Endodermal cell (in vitro differentiated cells): ENCODE data around the gene NDUFB6. TPM values are rescaled to one million over a fixed set of nuclear protein-coding genes. Genes with fewer than 3 reads are reported as not detected.
A peak's percentile ranks its signal among the peaks of the same experiment; 100 is the strongest.

Experiments
- DNase-seq: peaks from one replicate; pipeline ENCODE4 v3.0.0-alpha.2; 2017
- H3K27ac ChIP-seq: 2 replicates; pipeline ENCODE4 v1.5.1; 2013; ENCODE audit warnings: mild to moderate bottlenecking, low read depth, low read length, moderate library complexity
- H3K27me3 ChIP-seq: 2 replicates; pipeline ENCODE4 v1.6.1; 2013; ENCODE audit warnings: mild to moderate bottlenecking, low read length, moderate library complexity; ENCODE audit not compliant: insufficient read depth, control insufficient read depth, poor library complexity, severe bottlenecking
- H3K36me3 ChIP-seq: 2 replicates; pipeline ENCODE4 v1.7.0; 2013; ENCODE audit warnings: mild to moderate bottlenecking, low read length, moderate library complexity; ENCODE audit not compliant: control insufficient read depth, insufficient read depth
- H3K4me1 ChIP-seq: one replicate; pipeline ENCODE4 v1.7.0; 2013; ENCODE audit warnings: low read length; ENCODE audit not compliant: control insufficient read depth, insufficient read depth
- H3K4me3 ChIP-seq: 2 replicates; pipeline ENCODE4 v1.5.1; 2013; ENCODE audit warnings: mild to moderate bottlenecking, low read length, moderate library complexity
- H3K9ac ChIP-seq: 2 replicates; pipeline ENCODE4 v1.6.1; 2013; ENCODE audit warnings: mild to moderate bottlenecking, low read length, moderate library complexity; ENCODE audit not compliant: poor library complexity, severe bottlenecking; ENCODE audit errors: extremely low read depth
- H3K9me3 ChIP-seq: 2 replicates; pipeline ENCODE4 v1.6.1; 2013; ENCODE audit warnings: mild to moderate bottlenecking, low read length, moderate library complexity; ENCODE audit not compliant: control insufficient read depth
- H3K27ac Mint-ChIP-seq: 2 replicates; pipeline ENCODE4 v1.8.0; 2020; ENCODE audit warnings: mixed read lengths
- H3K27me3 Mint-ChIP-seq: 2 replicates; pipeline ENCODE4 v1.8.0; 2021; ENCODE audit warnings: mild to moderate bottlenecking, mixed read lengths; ENCODE audit not compliant: insufficient read depth
- H3K36me3 Mint-ChIP-seq: 2 replicates; pipeline ENCODE4 v1.8.0; 2020; ENCODE audit warnings: low read depth, mixed read lengths
- H3K4me1 Mint-ChIP-seq: 2 replicates; pipeline ENCODE4 v1.8.0; 2020; ENCODE audit warnings: mixed read lengths
- H3K4me3 Mint-ChIP-seq: 2 replicates; pipeline ENCODE4 v1.8.0; 2020; ENCODE audit warnings: mild to moderate bottlenecking, moderate library complexity, mixed read lengths
- H3K9me3 Mint-ChIP-seq: 2 replicates; pipeline ENCODE4 v1.8.0; 2020; ENCODE audit warnings: mild to moderate bottlenecking, mixed read lengths
- whole genome bisulfite sequencing, 2 experiments: methylation state at CpG; one replicate each; pipeline versions ENCODE4 v1.1.5 to v1.1.7; 2013; ENCODE audit warnings: missing lambda C conversion rate in 2 of 2, mixed read lengths in 1 of 2; ENCODE audit not compliant: insufficient coverage in 1 of 2, insufficient read length in 1 of 2; 5-methylcytosine and 5-hydroxymethylcytosine counted together
- total RNA-seq, 2 donors: library from RNA; stranded (reverse); fragmentation: NEBNext Ultra II Directional in 1 of 2; extraction: Animal tissue kit (Norgen Biotek cat#: 25700) in 1 of 2; gene quantifications; 2 replicates in 1 of 2; 3 replicates in 1 of 2; pipeline ENCODE4 v1.2.1, GENCODE V29; 2021
- TF ChIP-seq, protein P1 (sequence below): fragments of 200-600 bp; sonication (generic); conservative IDR thresholded peaks from 2 replicates; pipeline ENCODE4 v1.5.0; 2021; ENCODE audit warnings: antibody characterized with exemption, mild to moderate bottlenecking

The NDUFB6 gene
- total RNA-seq, 2 donors from 2014 or later = 48.8 to 54.9 TPM

DNA sequence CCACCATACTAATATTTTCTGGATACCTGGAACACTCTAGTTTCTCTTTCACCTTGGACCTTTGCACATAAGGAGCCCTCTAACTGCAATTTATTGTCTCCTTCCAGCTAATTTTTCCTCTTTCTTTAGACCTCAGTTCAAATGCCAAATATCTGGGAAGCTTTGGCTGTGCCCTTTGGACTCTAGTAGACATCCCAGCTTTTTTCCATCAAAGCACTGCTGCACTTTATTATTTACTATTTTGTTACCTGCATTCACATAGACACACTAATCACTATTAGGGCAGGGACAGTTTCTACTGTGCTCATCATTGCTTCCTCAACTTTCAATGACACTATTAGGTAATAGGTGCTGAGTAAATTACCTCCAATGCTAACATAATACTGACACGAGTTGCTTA, 49.0 kb downstream of the NDUFB6 start:
- peaks cover 5% of the 10 kb centered on the region for H3K4me1 Mint-ChIP-seq
- Histone ChIP-seq H3K27me3 (no peaks in the 10 kb centered on the region), H3K4me3 (peak overlapping the region; percentile 89), H3K9me3 (peaks cover 55% of the 10 kb centered on the region), H3K4me1 (no peaks in the 10 kb centered on the region), H3K36me3 (peaks cover 5% of the 10 kb centered on the region), H3K9ac (no peak overlapping the region), H3K27ac (no peak overlapping the region)
- peaks cover 4% of the 10 kb centered on the region for H3K27me3 Mint-ChIP-seq
- no peak overlapping the region for H3K27ac Mint-ChIP-seq
- peaks cover 45% of the 10 kb centered on the region for H3K36me3 Mint-ChIP-seq
- peaks cover 55% of the 10 kb centered on the region for H3K9me3 Mint-ChIP-seq
- TF ChIP-seq, protein P1, sequence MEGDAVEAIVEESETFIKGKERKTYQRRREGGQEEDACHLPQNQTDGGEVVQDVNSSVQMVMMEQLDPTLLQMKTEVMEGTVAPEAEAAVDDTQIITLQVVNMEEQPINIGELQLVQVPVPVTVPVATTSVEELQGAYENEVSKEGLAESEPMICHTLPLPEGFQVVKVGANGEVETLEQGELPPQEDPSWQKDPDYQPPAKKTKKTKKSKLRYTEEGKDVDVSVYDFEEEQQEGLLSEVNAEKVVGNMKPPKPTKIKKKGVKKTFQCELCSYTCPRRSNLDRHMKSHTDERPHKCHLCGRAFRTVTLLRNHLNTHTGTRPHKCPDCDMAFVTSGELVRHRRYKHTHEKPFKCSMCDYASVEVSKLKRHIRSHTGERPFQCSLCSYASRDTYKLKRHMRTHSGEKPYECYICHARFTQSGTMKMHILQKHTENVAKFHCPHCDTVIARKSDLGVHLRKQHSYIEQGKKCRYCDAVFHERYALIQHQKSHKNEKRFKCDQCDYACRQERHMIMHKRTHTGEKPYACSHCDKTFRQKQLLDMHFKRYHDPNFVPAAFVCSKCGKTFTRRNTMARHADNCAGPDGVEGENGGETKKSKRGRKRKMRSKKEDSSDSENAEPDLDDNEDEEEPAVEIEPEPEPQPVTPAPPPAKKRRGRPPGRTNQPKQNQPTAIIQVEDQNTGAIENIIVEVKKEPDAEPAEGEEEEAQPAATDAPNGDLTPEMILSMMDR = no peak
- no peak for DNase-seq
- WGBS, 2 experiments = 43% methylated on average over 1 of the region's 1 CpG; no CpG with 5 or more reads in 1 of the 2 experiments
- no peak overlapping the region for H3K4me3 Mint-ChIP-seq

DNA sequence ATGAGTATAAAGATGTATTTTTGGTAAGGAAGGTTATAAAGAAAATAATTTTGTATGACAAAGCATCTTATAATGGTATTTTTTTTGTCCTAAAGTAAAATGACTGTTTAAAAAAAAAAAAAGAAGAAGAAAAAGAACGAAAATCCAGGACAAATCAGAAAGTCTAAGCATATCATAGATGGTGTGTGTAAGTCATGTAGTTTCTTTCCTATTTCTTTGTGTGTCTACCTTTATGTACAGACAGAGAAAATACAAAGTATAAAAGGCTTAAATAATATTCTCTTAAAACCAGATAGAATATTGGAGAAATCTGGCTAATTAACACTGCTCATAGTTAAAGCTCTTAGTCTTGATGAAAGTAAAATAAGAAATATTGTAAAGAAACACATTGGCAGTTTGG, 54.7 kb downstream of the NDUFB6 start:
- H3K4me3 Mint-ChIP-seq = no peak overlapping the region
- H3K27ac Mint-ChIP-seq = no peak overlapping the region
- peaks cover 93% of the 10 kb centered on the region for H3K9me3 ChIP-seq
- H3K27me3 ChIP-seq = no peaks in the 10 kb centered on the region
- peaks cover 8% of the 10 kb centered on the region for H3K36me3 ChIP-seq
- peaks cover 90% of the 10 kb centered on the region for H3K9me3 Mint-ChIP-seq
- H3K27me3 Mint-ChIP-seq = peaks cover 2% of the 10 kb centered on the region
- peaks cover 66% of the 10 kb centered on the region for H3K36me3 Mint-ChIP-seq
- H3K4me1 ChIP-seq = no peaks in the 10 kb centered on the region
- TF ChIP-seq, protein P1 = no peak
- H3K9ac ChIP-seq = no peak overlapping the region
- no peak overlapping the region for H3K27ac ChIP-seq
- WGBS, 2 experiments = 85% methylated on average over 1 of the region's 1 CpG; no CpG with 5 or more reads in 1 of the 2 experiments
- H3K4me3 ChIP-seq = no peak overlapping the region
- no peak for DNase-seq
- H3K4me1 Mint-ChIP-seq = no peaks in the 10 kb centered on the region

DNA sequence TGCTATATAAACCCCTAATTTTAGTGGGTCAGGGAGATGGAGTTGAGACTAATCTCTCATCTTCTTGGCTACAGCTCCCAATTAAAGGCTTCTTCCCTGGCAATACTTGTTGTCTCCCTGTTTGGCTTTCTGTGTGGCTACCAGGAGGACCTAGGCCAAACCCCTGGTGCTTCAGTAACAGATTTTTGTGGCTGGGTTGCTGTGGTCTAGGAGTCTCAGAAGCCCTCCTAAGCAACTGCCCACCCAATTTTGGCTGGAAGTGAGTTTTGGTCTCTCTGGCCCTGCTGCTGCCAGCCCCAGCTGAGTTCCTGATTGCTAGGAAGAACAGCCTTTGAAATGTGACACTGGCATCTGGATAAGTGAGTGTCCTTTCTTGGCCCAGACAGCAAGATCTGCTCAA, 56.7 kb downstream of the NDUFB6 start:
- H3K4me3 ChIP-seq = no peak overlapping the region
- H3K36me3 Mint-ChIP-seq = peaks cover 46% of the 10 kb centered on the region
- H3K9me3 Mint-ChIP-seq = peaks cover 85% of the 10 kb centered on the region
- H3K9me3 ChIP-seq = peaks cover 73% of the 10 kb centered on the region
- peaks cover 8% of the 10 kb centered on the region for H3K36me3 ChIP-seq
- H3K27me3 Mint-ChIP-seq = peaks cover 2% of the 10 kb centered on the region
- no peak overlapping the region for H3K9ac ChIP-seq
- H3K27ac ChIP-seq = no peak overlapping the region
- no peaks in the 10 kb centered on the region for H3K4me1 Mint-ChIP-seq
- H3K27me3 ChIP-seq = no peaks in the 10 kb centered on the region
- TF ChIP-seq, protein P1 = no peak
- no peaks in the 10 kb centered on the region for H3K4me1 ChIP-seq
- no peak overlapping the region for H3K27ac Mint-ChIP-seq
- DNase-seq = no peak
- no peak overlapping the region for H3K4me3 Mint-ChIP-seq
